IPS DF 19.7 (cell line): ENCODE data around the gene ZNF326.

Experiments
- DNase-seq: peaks from one replicate; pipeline ENCODE4 v3.0.0-alpha.2; 2013; ENCODE audit warnings: low read depth, low spot score

Gene ZNF326

DNA sequence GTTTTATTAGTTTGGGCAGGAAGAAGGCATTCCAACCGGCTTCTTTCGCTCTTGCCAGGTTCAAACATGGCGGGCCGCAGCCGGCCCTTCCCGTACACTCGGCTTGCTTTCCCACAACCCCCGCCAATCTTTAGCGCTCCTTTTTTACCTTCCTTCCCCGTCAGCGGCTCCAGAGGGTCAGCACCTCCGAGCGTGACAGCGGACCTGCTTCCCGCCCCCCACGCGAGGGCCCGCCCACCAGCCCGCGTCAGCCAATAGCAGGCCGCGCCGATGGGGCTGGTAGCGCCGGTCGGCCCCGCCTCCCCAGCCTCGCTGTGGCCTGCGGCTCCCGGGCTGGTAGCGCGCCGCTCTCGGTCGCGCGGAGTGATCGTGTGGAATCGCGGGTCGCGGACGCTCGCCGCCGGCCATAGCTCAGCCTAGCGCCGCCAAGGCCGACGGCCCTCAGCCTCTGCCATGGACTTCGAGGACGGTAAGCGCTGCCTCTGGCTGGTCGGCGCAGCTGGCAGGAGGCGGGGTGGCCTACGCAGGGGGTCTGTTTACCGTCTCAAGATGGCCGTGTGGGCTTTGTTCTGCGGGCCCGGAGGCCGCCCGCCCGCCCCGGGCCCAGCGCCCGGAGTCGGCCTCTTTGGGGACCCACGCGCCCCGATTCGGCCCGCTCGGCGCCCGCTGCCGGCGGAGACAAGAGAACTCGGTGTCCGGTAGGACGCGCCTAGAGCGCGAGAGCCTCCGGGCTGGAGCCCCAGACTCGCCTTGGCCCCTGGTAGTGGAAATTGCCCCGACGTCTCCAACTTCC, at the start of gene ZNF326:
Gene ZNF326, plus strand, starts transcription at position 306 of the 793 bp plus-strand sequence. Its CDS starts 148 bp downstream, at position 454.
- DNase-seq: peak; percentile 89

DNA sequence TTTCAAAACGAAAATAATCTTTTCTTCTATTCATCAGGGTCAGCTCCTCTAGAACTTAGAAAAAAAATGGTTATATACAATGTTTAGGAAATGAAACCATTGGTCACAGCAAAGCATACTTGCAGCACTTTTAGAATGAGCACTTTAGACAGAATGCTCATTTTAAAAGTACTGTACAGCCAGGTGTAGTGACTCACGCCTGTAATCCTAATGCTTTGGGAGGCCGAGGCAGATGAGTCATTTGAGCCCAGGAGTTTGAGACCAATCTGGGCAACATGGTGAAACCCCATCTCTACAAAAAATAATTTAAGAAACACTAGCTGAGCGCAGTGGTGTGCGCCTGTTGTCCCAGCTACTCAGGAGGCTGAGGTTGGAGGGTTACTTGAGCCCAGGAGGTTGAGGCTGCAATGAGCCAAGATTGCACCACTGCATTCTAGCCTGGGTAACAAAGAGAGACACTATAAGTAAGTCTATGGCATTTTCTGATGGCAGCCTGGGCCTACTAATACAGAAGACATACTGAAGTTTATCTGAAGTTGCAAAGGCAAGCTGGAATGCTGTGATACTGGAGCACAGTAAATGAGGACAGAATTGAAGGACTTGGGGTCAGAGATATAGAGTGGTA, 48.9 kb upstream of the ZNF326 start:
- DNase-seq: no peak

DNA sequence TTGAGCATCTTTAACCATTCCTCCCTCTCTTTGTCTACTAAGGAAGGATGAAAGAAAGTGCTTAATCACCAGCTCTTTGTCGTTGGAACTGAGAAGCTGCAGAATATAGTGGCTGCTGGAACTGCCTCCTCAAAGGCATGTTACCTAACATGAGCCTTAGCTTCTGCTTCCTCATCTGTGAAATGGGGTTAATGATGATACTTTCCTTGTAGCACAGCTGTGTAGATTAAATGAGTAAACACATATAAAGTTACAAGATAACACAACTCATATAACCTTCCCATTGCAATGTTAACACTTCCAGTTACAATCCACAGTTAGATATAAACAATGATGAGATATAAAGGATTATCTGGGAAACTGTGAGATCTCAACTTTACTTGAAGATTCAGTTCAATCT, 48.4 kb upstream of the ZNF326 start:
- no peak for DNase-seq

- no peak for DNase-seq
Measured at GRCh38 chr1:89948722-89949345, 46.1 kb upstream of the ZNF326 start.

GRCh38 chr1:89949991-89950624, 44.8 kb upstream of the ZNF326 start:
- no peak for DNase-seq

DNA sequence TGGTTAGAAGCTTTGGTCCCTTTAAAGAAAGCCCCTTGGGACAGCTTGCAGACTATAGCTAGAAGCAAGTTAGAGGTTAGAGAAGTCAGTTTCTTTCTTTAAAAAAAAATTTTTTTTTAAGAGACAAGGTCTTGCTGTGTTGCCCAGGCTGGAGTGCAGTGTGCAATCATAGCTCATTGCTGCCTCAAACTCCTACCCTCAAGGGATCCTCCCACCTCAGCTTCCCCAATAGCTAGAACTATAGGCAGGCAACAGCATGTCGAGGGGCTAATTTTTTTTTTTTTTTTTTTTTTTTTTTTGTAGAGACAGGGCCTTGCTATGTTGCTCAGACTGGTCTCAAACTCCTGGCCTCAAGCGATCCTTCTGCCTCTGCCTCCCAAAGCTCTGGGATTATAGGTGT, 44.2 kb upstream of the ZNF326 start:
- no peak for DNase-seq

- DNase-seq: no peak
Measured at GRCh38 chr1:89951766-89952604, 42.9 kb upstream of the ZNF326 start.

- DNase-seq: no peak
Measured at GRCh38 chr1:89952605-89953130, 42.2 kb upstream of the ZNF326 start.

- DNase-seq: no peak
Measured at GRCh38 chr1:89953131-89953626, 41.7 kb upstream of the ZNF326 start.

GRCh38 chr1:89953929-89954328, 41.0 kb upstream of the ZNF326 start:
- no peak for DNase-seq

DNA sequence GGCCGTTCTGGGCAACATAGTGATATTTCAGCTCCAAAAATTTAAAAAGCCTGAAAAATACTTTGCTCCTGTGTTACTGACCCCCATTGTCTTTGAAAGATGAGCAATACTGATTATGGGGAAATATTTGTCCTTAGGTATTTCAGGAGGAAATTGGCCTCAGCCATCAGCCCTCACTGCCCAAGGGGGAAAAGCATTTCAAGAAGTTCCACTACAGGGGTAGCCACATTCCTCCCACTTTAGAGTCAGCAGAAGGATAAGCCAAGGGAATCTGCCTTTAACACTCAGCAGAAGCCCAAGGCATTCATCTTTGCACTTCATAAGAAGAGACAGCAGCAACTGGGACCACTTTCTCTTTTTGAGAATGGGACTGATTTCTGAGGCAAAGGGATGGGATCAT, 40.5 kb upstream of the ZNF326 start:
- no peak for DNase-seq

GRCh38 chr1:89955311-89956205, 39.4 kb upstream of the ZNF326 start:
- DNase-seq: no peak

- DNase-seq: no peak
Measured at GRCh38 chr1:89957107-89957506, 37.8 kb upstream of the ZNF326 start.

DNA sequence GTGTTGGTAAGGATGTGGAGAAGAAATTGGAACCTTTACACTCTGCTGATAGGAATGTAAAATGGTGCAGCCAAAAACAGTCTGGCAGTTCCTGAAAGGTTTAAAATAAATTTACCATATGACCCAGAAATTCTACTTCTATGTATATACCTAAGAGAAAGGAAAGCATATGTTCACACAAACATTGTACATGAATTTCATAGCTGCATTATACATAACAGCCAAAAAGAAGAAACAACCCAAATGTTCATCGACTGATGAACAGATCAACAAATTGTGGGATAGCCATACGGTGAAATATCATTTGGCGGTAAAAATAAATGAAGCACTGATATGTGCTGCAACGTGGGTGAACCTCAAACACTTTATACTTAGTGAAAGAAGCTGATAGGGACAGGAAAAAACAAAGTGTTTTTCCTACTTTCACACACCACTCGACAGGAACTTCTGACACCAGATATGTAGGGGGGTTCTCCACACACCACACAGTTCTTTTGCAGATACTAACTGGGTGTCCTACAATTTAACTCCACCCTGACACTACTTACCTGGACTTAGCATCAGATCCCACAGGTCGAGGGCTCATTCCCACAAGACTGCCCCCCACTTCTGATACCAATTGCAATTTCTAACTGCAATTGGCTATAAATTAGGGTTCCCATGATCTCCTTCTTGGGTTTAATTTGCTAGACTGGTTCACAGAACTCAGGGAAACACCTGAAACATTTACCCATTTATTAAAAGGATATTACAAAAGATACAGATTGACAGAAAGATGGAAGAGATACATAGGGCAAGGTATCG, 35.9 kb upstream of the ZNF326 start:
- DNase-seq: no peak

- DNase-seq: peak; percentile 25
Measured at GRCh38 chr1:89959719-89960118, 35.2 kb upstream of the ZNF326 start.

DNA sequence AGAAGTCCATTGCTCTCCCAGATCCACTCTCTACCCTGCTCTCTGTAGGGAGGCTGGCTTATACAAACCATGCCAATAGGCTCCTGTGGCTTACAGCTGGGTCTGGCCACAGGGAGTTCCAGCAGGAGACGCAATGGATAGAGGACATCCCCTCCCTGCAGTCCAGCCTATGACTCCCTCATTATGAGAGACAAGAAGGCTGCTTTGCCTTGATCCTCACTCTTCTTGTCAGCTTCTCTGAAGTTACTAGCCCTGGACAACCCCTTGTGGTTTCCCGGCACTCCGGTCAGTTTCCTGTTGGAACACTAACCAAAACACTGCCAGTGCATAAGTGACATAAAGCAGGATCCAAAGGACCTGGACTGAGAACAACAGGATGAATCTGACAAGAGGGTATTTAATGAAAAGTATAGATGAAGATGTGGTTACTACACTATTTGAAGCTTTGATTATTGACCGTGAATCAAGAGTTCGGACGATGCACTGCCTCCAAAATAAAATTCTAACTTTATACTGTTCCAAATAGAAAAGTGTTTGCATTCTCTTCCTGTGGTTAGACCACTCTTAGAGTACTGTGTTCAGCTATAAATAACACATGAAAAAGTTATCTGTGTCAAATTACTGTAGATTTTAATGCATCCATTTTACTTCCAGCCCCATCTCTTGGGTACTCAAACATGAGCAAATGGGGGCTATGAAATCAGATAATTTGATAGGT, 32.7 kb upstream of the ZNF326 start:
- no peak for DNase-seq

DNA sequence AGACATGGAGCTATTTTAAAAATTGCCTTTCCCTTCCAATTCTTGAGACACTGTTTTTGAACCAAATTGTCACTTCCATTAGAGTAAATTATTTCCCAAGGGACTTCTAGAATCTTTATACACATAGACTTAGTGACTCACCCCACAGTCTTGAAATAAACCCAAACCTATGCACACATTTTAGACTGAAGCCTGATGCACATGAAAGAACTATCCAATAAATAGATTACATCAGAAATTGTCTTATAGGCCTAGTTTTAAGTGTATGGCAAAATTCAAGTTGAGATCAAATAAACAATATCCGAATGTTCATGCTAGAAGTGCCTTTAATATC, 32.2 kb upstream of the ZNF326 start:
- DNase-seq: no peak

- DNase-seq: no peak
Measured at GRCh38 chr1:89965193-89965768, 29.6 kb upstream of the ZNF326 start.
